NCI-H446 treated with DMSO at 0.1 percent for 48 hours (cell line): ENCODE measurements around the gene VPS13D.
"Not testable (repeated sequence)": the region's sequence is repeated elsewhere in the genome, so short reads cannot be mapped to it uniquely, and the experiment has no call there.

Source experiments
- DNase-seq: peaks from one replicate; lab custom pipeline; 2025; lab: John Stamatoyannopoulos, UW

Gene VPS13D

DNA sequence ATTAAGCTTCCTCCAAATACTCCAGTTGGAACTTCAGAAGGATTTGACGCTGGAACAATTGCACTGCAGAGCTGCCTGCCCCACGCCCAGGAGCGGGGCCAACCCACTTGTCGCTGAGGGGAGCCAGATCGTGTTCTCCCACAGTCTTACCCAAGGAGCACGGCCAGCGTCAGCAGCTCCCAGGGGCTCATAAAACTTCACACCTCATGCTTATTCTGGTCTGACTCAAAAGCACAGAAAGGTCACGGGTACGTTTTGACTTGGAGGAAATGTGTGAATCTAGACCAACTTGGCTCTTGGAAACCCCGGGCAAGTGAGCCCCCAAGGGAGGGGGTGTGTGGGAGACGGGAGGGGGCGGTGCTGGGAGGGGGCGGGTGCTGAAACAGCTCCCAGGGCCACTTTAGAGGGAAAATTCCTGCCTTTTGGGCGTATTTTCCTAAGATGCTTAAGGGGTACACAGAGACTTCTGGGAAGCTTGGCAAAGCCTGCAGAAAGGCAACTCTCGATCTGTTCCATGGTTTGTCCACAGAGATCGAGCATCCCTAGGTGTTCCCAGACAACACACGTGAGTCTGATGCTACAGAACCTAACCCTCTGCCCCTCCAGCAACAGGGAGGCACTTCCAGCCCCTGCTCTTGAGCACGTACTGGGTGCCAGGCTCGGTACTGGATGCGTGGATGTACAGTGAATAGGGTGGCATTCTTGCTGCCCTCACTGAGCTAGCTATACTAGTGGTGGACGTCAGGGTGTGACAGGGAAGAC is 289.3 kb downstream of the VPS13D start:
- DNase-seq: no peak

DNA sequence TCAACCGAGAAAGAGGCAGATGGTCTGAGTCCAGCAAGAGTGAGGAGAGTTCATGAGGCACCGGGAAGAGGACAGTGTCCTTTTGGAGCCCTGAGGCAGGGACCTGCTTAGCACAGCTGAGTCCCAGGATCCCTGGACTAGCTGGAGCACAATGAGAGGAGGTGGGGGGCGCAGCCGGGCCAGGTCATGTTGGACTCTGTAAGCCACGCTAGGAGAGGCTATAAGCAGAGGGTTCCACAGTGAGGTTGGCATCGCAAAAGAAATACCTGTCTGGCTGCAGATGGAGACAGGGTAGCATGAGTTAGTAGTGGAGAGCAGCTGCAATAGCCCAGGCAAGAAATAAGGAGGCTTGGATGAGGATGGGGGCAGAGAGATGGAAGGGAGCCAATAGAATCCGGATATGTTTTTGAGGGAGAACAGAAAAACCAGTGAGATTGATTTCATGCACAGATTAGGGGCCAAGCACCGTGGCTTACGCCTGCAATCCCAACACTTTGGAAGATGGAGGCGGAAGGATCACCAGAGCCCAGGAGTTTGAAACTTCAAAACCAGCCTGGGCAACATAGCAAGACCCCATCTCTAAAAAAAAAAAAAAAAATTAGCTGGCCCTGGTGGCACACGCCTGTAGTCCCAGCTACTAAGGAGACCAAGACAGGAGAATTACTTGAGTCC is 290.0 kb downstream of the VPS13D start:
- no peak for DNase-seq

DNA sequence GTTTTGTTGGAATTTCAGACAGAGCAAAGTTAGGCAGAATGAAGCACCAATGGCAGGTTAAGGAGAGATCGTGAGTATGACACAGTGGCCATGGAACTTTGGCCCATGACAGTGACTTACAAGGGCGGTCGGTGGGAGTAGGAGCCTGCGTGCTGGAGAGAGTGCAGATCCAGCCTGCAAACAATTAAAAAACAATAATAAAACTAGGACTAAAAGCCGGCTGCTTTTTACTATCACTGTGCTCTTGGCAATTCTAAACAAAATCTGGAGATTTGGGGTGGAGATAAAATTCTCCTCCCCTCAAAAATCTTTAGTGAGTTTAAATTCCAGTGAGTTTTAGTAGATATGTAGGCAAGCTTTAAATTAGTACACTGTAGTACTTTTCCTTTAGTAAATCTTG is 291.3 kb downstream of the VPS13D start:
- no peak for DNase-seq

DNA sequence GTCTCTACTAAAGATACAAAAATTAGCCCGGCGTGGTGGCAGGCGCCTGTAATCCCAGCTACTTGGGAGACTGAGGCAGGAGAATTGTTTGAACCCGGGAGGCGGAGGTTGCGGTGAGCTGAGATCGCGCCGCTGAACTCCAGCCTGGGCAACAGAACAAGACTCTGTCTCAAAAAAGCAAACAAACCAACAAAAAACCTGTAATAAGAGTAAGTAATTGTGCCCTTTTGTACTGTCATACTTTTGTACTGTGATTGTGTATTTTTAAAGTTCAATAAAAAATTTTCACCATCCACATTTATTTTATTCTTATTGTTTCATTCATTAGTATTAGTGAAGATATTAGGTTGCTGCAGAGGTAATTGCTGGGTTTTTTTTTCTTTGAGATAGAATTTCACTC is 292.9 kb downstream of the VPS13D start:
- not testable (repeated sequence) for DNase-seq

DNA sequence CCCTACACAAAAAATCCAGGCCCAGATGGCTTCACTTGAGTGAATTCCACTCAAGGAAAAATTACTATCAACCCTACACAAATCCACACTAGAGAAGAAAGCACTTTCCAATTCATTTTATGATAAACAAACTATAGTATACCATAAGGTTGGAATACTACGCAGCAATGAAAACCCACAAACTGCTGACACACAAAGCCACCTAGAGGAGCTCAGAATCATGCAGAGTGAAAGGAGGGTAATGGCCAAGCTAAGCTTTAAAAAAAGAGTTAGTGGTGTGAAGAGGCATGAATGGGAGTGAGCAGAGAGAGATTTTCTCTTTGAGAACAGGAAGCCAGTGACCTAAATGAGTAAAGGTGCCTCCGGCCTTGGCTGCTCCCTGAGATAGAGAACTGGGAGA is 294.4 kb downstream of the VPS13D start:
- no peak for DNase-seq

DNA sequence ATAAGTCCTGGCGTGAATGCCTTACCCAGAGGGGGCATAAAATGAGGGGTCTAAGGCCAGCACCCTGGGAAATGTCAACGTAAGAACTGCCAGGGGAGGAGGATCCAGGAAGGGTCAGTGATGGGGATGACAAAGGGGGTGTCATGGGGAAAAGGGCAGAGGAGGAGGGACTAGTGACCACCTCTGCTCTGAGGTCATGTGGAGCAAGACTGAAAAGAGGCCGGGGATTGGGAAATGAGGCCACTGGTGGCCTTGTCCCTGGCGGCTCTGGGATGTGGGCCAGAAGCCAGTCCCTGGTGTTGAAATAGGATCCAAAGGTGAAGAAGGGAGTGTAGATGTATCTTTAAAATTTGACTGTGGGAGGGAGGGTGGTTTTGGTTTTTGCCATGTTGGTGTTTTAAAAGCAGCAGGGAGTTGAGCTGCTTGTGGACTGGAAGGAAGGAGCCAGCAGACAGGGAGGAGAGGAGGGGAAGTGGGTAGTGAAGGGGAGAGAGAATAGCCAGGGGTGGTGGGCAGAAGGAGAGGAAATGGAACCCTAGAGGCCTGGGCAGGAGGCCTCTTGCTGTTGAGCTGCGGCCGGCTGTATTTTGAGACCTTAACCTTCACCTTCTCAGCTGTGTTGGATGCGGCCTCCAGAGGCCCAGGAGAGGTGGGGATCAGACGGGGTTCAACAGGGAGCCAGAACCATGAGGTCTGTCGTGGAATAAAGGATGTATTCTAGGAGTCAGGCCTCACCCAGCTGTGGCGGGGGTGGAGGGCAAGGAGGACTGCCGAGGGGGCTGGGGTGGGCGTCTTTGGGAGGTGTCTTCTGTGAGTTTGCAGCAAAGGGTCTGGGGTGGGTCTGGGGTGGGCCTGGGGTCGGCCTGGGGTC is 295.7 kb downstream of the VPS13D start:
- DNase-seq: no peak

DNA sequence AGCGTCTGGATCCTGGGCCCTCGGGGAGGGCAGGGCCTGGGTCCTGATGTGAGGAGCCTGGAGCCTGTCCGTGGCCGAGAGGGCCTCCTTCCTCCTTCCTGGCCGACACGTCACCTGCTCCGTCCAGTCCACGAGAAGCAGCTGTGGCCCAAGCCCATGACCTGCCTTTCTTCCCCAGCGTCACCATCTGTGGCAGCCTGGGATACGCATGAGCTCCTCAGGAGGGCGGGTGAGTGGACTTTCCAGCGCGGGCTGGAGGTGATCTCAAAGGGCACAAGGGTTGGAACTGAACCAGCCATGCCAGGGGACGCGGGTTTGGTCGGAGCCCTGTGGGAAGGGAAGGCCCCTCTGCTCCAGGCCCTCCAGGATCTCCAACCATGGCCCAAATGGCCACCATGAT is 297.7 kb downstream of the VPS13D start:
- DNase-seq: no peak

DNA sequence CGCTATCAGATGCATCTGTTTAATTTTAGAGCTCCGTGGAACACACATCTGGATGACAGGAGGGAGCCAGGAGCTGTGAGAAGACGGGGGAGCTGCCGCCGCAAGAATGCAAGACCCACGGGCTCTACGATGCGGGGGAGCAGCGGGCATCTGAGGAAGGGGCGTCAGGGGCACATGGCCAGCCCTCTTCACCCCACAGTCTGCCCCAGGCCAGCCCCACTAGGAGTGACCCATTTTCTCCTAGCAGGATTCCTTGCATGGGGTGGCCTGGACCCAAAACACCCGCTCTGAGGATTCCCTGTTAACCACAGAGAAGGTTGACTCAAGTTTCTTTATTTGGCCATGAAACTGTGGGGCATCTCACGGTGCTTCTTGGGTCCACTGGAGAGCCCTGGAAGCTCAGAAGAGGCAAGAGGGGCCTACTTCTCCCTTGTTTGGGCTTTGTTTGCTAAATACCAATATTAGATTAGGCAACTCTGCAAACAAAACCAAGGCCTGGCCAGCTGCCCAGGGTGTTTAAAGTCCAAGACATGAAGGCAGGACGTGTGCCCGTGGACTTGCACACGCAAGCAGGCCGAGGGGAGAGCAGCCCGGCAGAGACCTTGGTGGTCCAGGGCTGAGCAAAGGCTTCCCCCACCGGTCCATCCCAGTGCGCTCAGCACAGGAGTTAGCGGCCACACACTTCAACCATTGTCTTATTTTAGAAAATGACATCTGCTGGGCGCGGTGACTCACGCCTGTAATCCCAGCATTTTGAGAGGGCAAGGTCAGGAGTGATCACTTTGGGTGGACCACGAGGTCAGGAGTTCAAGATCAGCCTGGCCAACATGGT is 298.4 kb downstream of the VPS13D start:
- DNase-seq: no peak

DNA sequence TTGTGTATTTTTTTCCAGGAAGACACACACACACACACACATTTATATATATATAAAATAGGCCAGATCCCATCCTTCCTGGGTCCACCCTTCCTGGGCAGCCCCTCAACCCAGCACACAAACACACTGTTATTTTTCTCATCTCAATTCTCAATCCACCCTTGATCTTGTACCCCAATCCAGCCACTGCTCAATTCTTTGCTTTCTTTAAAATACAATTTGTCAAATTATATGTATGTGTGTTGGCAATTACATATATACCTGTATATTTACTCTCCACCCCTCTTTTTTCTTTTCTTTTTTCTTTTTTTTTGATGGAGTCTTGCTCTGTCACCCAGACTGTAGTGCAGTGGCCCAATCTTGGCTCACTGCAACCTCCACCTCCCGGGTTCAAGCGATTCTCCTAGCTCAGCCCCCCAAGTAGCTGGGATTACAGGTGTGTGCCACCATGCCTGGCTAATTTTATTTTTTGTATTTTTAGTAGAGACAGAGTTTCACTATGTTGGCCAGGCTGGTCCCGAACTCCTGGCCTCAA is 299.9 kb downstream of the VPS13D start:
- DNase-seq: no peak

DNA sequence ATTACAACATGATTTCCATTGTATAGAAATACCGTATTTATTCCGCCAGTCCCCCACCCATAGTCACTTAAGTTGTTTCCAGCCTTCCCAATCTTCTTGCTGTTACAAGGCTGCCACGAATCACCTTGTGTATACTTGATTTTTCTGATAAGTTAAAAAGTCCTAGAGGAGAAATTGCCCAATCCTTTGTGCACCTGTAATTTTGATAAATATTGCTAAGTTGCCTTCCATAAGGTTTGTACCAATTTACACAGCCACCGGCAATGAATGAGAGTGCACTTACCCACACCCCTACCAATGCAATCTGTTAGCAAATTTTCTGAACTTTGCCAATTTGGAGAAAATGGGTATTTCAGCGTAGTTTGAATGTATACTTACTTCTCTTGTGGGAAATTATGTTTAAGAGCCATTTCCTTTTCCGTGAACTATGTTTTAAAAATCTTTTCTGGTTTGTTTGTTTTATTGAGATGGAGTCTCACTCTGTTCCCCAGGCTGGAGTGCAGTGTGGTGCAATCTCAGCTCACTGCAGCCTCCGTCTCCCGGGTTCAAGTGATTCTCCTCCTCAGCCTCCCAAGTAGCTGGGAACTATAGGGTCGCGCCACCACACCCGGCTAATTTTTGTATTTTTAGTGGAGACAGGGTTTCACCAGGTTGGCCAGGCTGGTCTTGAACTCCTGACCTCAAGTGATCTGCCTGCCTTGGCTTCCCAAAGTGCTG is 300.8 kb downstream of the VPS13D start:
- no peak for DNase-seq

DNA sequence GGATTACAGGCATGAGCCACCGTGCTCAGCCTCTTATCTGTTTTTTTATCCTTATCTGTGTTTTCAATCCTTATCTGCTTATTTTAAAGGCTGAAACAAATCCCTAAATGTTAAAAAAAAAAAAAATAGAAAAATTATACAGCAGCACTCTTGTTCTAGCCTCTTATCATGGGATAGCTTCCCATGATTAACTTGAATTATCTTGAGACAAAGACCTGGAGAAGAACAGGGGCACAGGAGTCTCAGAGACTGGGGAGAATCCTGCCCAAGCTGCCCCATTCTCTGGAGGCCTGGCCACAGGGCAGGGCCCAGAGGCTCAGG is 301.3 kb downstream of the VPS13D start:
- DNase-seq: no peak

DNA sequence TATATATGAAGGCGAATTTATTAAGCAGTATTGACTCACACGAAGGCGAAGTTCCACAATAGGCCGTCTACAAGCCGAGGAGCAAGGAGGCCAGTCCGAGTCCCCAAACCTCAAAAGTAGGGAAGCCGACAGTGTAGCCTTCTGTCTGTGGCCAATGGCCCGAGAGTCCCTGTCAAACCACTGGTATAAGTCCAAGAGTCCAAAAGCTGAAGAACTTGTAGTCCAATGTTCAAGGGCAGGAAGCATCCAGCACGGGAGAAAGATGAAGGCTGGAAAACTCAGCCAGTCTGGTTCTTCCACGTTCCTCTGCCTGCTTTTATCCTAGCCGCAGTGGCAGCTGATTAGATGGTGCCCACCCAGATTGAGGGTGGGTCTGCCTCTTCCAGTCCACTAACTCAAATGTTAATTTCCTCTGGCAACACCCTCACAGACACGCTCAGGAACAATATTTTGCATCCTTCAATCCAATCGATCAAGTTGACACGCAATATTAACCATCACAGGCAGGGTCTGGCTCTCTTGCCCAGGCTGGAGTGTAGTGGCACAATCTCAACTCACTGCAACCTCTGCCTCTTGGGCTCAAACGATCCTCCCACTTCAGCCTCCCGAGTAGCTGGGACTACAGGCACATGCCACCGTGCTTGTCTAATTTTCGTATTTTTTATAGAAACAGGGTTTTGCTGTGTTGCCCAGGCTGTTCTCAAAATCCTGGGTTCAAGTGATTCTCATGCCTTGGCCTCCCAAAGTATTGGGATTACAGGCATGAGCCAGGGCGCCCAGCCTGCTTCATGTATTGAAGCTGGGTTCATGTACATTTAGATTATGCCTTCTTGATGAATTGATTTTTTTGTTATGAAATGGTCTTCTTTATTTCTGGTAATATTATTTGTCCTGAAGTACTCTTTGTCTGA is 302.8 kb downstream of the VPS13D start:
- no peak for DNase-seq

DNA sequence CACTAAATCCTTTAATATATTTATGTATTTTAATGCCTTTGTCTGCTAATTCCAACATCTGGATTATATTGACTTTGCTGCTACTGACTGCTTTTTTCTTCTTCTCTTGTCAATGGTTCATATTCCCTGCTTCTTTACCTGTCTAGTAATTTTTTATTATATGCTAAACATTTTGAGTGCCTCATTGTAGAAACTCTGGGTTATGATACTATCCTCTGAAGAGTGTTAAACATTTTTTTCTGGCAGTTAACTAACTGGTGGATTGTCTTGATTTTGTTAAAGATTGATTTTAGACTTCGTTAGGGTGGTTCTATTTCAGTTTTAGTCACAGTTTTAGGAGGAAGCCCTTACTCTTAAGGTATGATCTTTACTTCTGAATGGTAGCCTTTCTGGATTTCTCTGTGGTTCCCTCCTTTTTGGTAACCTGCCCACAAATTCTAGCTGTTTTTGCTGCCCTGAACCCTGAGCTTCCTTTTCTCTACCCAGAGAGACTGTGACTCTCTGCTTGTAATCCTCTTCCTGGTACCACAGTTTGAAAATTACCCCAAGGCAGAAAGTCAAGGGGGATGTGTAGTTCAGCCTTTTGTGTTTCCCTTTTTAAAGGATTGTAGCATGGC is 306.3 kb downstream of the VPS13D start:
- no peak for DNase-seq

DNA sequence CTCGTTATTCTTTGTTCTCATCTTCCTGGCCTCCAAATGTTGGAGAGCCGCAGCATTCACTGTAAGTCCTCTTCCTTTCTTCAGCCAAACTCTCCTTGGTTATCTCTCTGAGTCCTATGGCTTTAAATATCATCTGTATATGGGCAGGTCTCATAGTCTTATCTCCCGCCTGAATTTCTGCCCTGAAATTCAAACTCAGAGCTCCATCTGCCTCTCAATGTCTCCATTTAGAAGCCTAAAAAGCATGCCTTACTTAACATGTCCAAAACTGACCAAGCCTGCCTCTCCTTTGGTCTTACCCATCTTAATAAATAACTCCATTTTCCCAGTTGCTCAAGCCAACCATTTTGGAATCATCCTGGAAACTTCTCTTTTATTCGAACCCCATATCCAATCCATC is 307.5 kb downstream of the VPS13D start:
- no peak for DNase-seq

DNA sequence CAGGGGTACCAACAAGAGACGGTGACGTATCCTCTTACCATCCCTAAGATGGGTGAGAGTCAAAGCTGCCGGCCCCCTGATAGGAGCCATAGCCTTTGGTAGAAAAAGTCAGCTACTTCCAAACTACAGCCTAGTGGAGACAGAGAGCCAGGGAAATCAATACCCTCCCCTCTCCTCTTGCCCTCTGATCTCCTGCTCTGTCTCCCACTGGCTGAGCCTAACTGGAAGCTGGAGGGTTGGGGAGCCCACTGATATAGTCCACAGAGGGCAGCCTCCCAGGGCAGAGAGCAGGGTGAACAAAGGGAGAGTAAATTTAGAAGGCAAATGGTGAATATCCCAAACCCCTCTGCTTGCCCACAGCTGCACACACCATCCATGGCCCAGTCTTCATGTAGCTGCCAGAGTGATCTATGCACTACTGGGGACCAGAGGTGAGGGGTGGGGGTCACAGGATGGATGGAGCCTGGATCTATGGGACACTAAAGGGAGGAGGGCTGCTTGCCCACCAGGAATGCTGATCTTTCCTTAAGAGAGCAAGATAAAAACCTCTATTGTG is 308.2 kb downstream of the VPS13D start:
- no peak for DNase-seq

DNA sequence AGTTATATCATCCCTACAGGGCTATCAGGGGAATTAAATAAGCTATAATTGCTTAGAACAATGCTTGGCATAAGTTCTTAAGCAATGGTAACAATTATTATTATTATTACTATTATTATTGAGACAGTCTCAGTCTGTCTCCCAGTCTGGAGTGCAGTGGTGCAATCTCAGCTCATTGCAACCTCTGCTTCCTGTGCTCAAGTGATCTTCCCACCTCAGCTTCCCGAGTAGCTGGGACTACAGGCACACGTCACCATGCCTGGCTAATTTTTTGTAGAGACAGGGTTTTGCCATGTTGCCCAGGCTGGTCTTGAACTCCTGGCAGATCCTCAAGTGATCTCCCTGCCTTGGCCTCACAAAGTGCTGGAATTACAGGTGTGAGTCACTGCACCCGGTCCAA is 308.7 kb downstream of the VPS13D start:
- not testable (repeated sequence) for DNase-seq

DNA sequence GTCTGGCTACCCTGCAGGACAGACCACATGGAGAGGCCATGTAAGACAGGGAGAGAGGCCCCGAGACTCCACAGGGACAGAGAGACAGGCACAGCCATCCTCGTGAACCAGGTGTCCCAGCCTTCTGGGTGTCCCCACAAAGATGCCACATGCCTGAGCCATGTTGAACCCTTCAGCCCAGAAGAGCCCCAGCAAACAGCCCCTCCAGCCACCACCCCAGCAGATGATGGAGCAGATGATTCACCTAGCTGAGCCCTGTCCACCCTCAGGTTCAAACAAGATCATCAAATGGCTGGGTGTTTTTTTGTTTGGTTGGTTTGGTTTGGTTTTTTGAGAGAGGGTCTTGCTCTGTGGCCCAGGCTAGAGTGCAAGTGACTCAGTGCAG is 309.5 kb downstream of the VPS13D start:
- DNase-seq: no peak

DNA sequence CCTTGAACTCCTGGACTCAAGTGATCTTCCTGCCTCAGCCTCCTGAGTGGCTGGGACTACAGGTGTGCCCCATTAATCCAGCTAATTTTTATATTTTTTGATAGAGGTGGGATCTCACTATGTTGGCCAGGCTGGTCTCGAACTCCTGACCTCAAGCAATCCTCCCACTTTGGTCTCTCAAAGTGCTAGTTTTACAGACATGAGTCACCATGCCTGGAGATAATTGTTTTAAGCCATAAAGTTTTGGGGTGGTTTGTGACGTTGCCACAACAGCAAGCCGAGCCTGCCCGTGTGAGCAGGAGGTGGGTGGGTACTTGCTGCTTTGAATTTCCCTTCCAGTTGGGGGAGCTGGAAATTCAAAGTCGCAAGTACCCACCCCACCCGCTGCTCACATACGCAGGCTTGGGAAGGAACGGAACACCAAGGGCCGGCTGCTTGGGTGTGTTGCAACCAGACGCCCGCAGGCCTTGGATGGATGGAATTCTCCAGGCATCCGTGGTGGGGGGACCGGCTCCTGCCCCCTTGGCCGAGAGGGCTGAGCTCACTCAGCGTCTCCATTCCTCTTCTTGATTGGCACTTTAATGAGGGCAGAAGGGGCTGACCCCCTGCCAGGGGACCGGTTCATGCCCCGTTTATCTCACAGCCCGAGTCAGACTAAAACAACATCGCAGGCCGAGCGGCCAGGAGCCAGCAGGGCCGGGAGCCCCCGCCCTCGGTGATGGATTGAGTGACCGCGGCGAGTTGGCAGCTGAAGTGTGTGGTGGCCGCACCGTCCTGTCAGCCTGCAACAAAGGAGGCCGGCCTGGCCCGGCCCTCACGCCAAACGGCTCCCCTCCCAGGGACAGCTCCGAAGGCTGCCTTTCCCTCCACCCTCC is 310.1 kb downstream of the VPS13D start:
- no peak for DNase-seq
